Measurements from ENCODE around the gene GPC3. TPM values are rescaled to one million over a fixed set of nuclear protein-coding genes. Genes with fewer than 3 reads are reported as not detected.

Gene GPC3
- total RNA-seq, 4 donors from 2014 or later, result 4.9 to 10.9 (median 9.2) TPM

GRCh38 chrX:133968109-133968508 is 17.3 kb downstream of the GPC3 start:
- H3K4me1 ChIP-seq, result no peaks in the 10 kb centered on the region
- no peaks in the 10 kb centered on the region for H3K9me3 ChIP-seq
- no peak overlapping the region for H3K27ac ChIP-seq
- TF ChIP-seq POLR2A (IDR thresholded peaks at IDR 0.05) (no peak), POLR2AphosphoS5 (IDR thresholded peaks at IDR 0.05) (no peak)
- no peak for DNase-seq (ENCODE audit: low spot score in 2 of 2)
- no peaks in the 10 kb centered on the region for H3K36me3 ChIP-seq
- no peak overlapping the region for H3K4me3 ChIP-seq
- WGBS, result 71% methylated on average over 5 of the region's 5 CpGs
- no peaks in the 10 kb centered on the region for H3K27me3 ChIP-seq

GRCh38 chrX:133966199-133966598 is 19.2 kb downstream of the GPC3 start:
- no peak for TF ChIP-seq POLR2A (IDR thresholded peaks at IDR 0.05)
- no peak for TF ChIP-seq EP300 (IDR thresholded peaks at IDR 0.05)
- no peak for TF ChIP-seq CTCF (IDR thresholded peaks at IDR 0.05)
- no peak for TF ChIP-seq POLR2AphosphoS5 (IDR thresholded peaks at IDR 0.05)
- WGBS, result 81% methylated on average over 3 of the region's 3 CpGs

GRCh38 chrX:133965321-133965720 is 20.1 kb downstream of the GPC3 start:
- no peak for TF ChIP-seq POLR2A (IDR thresholded peaks at IDR 0.05)
- 80% methylated on average over 3 of the region's 3 CpGs for WGBS
- Histone ChIP-seq H3K36me3 (no peaks in the 10 kb centered on the region), H3K4me3 (no peak overlapping the region), H3K9me3 (no peaks in the 10 kb centered on the region), H3K4me1 (no peaks in the 10 kb centered on the region), H3K27me3 (no peaks in the 10 kb centered on the region), H3K27ac (no peak overlapping the region)
- no peak for DNase-seq (ENCODE audit: low spot score in 2 of 2)

More at GRCh38 chrX:133966199-133966598, 19.2 kb downstream of the GPC3 start:
- no peaks in the 10 kb centered on the region for H3K27me3 ChIP-seq
- no peak overlapping the region for H3K4me3 ChIP-seq
- no peaks in the 10 kb centered on the region for H3K4me1 ChIP-seq
- H3K27ac ChIP-seq, result no peak overlapping the region
- no peaks in the 10 kb centered on the region for H3K9me3 ChIP-seq
- no peak for DNase-seq (ENCODE audit: low spot score in 2 of 2)
- H3K36me3 ChIP-seq, result no peaks in the 10 kb centered on the region

- no peaks in the 10 kb centered on the region for H3K4me1 ChIP-seq
- no peak overlapping the region for H3K4me3 ChIP-seq
- H3K9me3 ChIP-seq, result no peaks in the 10 kb centered on the region
- no peaks in the 10 kb centered on the region for H3K36me3 ChIP-seq
- DNase-seq (ENCODE audit: low spot score in 2 of 2), result no peak
- WGBS, result 73% methylated on average over 6 of the region's 6 CpGs
- no peak for TF ChIP-seq POLR2A (IDR thresholded peaks at IDR 0.05)
- no peak for TF ChIP-seq CTCF (IDR thresholded peaks at IDR 0.05)
- no peak for TF ChIP-seq POLR2AphosphoS5 (IDR thresholded peaks at IDR 0.05)
- TF ChIP-seq EP300 (IDR thresholded peaks at IDR 0.05), result no peak
- H3K27me3 ChIP-seq, result no peaks in the 10 kb centered on the region
- H3K27ac ChIP-seq, result no peak overlapping the region
Observed at GRCh38 chrX:133961046-133961445, 24.3 kb downstream of the GPC3 start.

- Histone ChIP-seq H3K4me3 (no peak overlapping the region), H3K27me3 (no peaks in the 10 kb centered on the region), H3K27ac (no peak overlapping the region), H3K9me3 (no peaks in the 10 kb centered on the region), H3K4me1 (no peaks in the 10 kb centered on the region), H3K36me3 (no peaks in the 10 kb centered on the region)
- 78% methylated on average over 2 of the region's 2 CpGs for WGBS
- DNase-seq (ENCODE audit: low spot score in 2 of 2), result no peak
- TF ChIP-seq CTCF (IDR thresholded peaks at IDR 0.05) (no peak), POLR2AphosphoS5 (IDR thresholded peaks at IDR 0.05) (no peak)
Observed at GRCh38 chrX:133959972-133960371, 25.4 kb downstream of the GPC3 start.

GRCh38 chrX:133958997-133959688 is 26.3 kb downstream of the GPC3 start:
- DNase-seq (ENCODE audit: low spot score in 2 of 2), result no peak
- Histone ChIP-seq H3K27ac (no peak overlapping the region), H3K36me3 (no peaks in the 10 kb centered on the region), H3K27me3 (no peaks in the 10 kb centered on the region), H3K4me3 (no peak overlapping the region), H3K9me3 (no peaks in the 10 kb centered on the region), H3K4me1 (no peaks in the 10 kb centered on the region)
- WGBS, result 65% methylated on average over 2 of the region's 2 CpGs
- TF ChIP-seq POLR2AphosphoS5 (IDR thresholded peaks at IDR 0.05), result no peak
- no peak for TF ChIP-seq EP300 (IDR thresholded peaks at IDR 0.05)
- TF ChIP-seq CTCF (IDR thresholded peaks at IDR 0.05), result no peak
- no peak for TF ChIP-seq POLR2A (IDR thresholded peaks at IDR 0.05)

Data from suprapubic skin (tissue), 4 donors.